H1 (cell line): ENCODE results near the gene SERINC1. TPM values are rescaled to one million over a fixed set of nuclear protein-coding genes. Genes with fewer than 3 reads are reported as not detected.
A peak's percentile ranks its signal among the peaks of the same experiment; 100 is the strongest.

Experiments used
- CTCF ChIA-PET: fragments of 300-600 bp; sonication (Branson Sonifier 250); formaldehyde crosslinking; loops from one replicate; lab custom pipeline; 2021; ENCODE audit not compliant: partially characterized antibody; lab: Charles Lee
- POLR2A ChIA-PET: fragments of 300-600 bp; sonication (Branson Sonifier 250); formaldehyde crosslinking; loops from one replicate; lab custom pipeline; 2021; ENCODE audit warnings: inconsistent platforms; ENCODE audit not compliant: partially characterized antibody; lab: Charles Lee
- DNase-seq, 2 experiments: peaks; one replicate each; pipeline versions ENCODE4 v3.0.0 to v3.0.0-alpha.2; 2010 to 2022; ENCODE audit warnings: low spot score in 2 of 2, low read depth in 1 of 2, mixed read lengths in 1 of 2
- FAIRE-seq: peaks from 2 replicates; lab custom pipeline; 2011; peaks lifted over from hg19 to GRCh38; lab: Jason Lieb, UNC
- H2AFZ ChIP-seq: 2 replicates; pipeline ENCODE4 v1.8.1; 2012; ENCODE audit warnings: low read length, inconsistent platforms
- H2AK5ac ChIP-seq: 2 replicates; pipeline ENCODE4 v1.6.1; 2013; ENCODE audit warnings: low read depth, low read length
- H2BK120ac ChIP-seq: replicated peaks from 2 replicates; pipeline ENCODE3; 2013; ENCODE audit warnings: low read depth, low read length, inconsistent platforms
- H2BK12ac ChIP-seq: 2 replicates; pipeline ENCODE4 v1.6.1; 2013; ENCODE audit warnings: low read depth, low read length
- H2BK15ac ChIP-seq: 2 replicates; pipeline ENCODE4 v1.6.1; 2013; ENCODE audit warnings: low read length
- H2BK20ac ChIP-seq: 2 replicates; pipeline ENCODE4 v1.6.1; 2013; ENCODE audit warnings: low read length
- H2BK5ac ChIP-seq: 2 replicates; pipeline ENCODE4 v1.6.1; 2013; ENCODE audit warnings: low read depth, low read length
- H3K14ac ChIP-seq: 2 replicates; pipeline ENCODE4 v1.6.1; 2013; ENCODE audit warnings: inconsistent platforms; ENCODE audit not compliant: insufficient read length
- H3K18ac ChIP-seq: 2 replicates; pipeline ENCODE4 v1.6.1; 2013; ENCODE audit warnings: low read length; ENCODE audit errors: extremely low read depth
- H3K23ac ChIP-seq: 2 replicates; pipeline ENCODE4 v1.6.1; 2013; ENCODE audit warnings: inconsistent platforms; ENCODE audit not compliant: insufficient read length
- H3K23me2 ChIP-seq: 2 replicates; pipeline ENCODE4 v1.6.1; 2013; ENCODE audit warnings: low read depth, low read length
- H3K27ac ChIP-seq: 2 replicates; pipeline ENCODE4 v1.6.1; 2011; ENCODE audit warnings: low read depth, low read length, inconsistent platforms
- H3K27me3 ChIP-seq, 4 experiments: replicated peaks in 1 of 4; 1 replicate in 1 of 4; 2 replicates in 3 of 4; pipeline versions ENCODE4 v1.6.1 to v1.8.1; 2011 to 2013; ENCODE audit warnings: low read length in 3 of 4, mild to moderate bottlenecking in 3 of 4, inconsistent platforms in 2 of 4, mixed read lengths in 2 of 4, moderate library complexity in 1 of 4; ENCODE audit not compliant: control insufficient read depth in 3 of 4, insufficient read depth in 3 of 4; ENCODE audit errors: extremely low read depth in 1 of 4
- H3K36me3 ChIP-seq, 4 experiments: 2 replicates each; pipeline versions ENCODE4 v1.6.1 to v1.8.1; 2011 to 2013; ENCODE audit warnings: mild to moderate bottlenecking in 4 of 4, low read length in 3 of 4, moderate library complexity in 2 of 4, control low read depth in 1 of 4, inconsistent platforms in 1 of 4; ENCODE audit not compliant: insufficient read depth in 4 of 4, control insufficient read depth in 2 of 4
- H3K4ac ChIP-seq: replicated peaks from 2 replicates; pipeline ENCODE3; 2013; ENCODE audit warnings: low read length, low read depth, mixed read lengths, inconsistent platforms; ENCODE audit not compliant: insufficient read length
- H3K4me1 ChIP-seq, 4 experiments: replicated peaks in 1 of 4; 1 replicate in 1 of 4; 2 replicates in 3 of 4; pipeline versions ENCODE4 v1.6.1 to v1.8.1; 2011 to 2013; ENCODE audit warnings: low read length in 3 of 4, inconsistent platforms in 2 of 4, mixed read lengths in 1 of 4; ENCODE audit not compliant: insufficient read depth in 4 of 4, control insufficient read depth in 3 of 4
- H3K4me2 ChIP-seq, 2 experiments: 2 replicates each; pipeline versions ENCODE4 v1.6.1 to v1.8.1; 2011 to 2013; ENCODE audit warnings: low read depth in 2 of 2, low read length in 2 of 2, control low read depth in 1 of 2, inconsistent platforms in 1 of 2, mild to moderate bottlenecking in 1 of 2; ENCODE audit not compliant: insufficient read depth in 1 of 2
- H3K4me3 ChIP-seq, 4 experiments: fragments of 200-600, 300-600 bp in 1 of 4; sonication (generic), shearing (Covaris generic), sonication (Bioruptor Twin) in 1 of 4; 2 replicates each; pipeline versions ENCODE4 v1.5.1 to v1.8.1; 2011 to 2016; ENCODE audit warnings: low read length in 4 of 4, low read depth in 3 of 4, control low read depth in 2 of 4, inconsistent platforms in 2 of 4, mild to moderate bottlenecking in 2 of 4, mixed read lengths in 1 of 4, moderate library complexity in 1 of 4; ENCODE audit not compliant: insufficient read depth in 2 of 4; ENCODE audit errors: extremely low read depth in 1 of 4
- H3K56ac ChIP-seq: replicated peaks from 2 replicates; pipeline ENCODE3; 2013; ENCODE audit warnings: low read depth, mild to moderate bottlenecking, mixed read lengths, low read length, inconsistent platforms; ENCODE audit not compliant: insufficient read length
- H3K79me1 ChIP-seq: 2 replicates; pipeline ENCODE4 v1.6.1; 2013; ENCODE audit warnings: low read depth, low read length, control low read depth
- H3K79me2 ChIP-seq, 2 experiments: 2 replicates each; pipeline versions ENCODE4 v1.6.1 to v1.8.1; 2012 to 2013; ENCODE audit warnings: low read length in 2 of 2, mild to moderate bottlenecking in 2 of 2, inconsistent platforms in 1 of 2; ENCODE audit not compliant: insufficient read depth in 2 of 2, control insufficient read depth in 1 of 2
- H3K9ac ChIP-seq, 4 experiments: replicated peaks in 1 of 4; 1 replicate in 1 of 4; 2 replicates in 3 of 4; pipeline versions ENCODE4 v1.6.1 to v1.8.1; 2011 to 2013; ENCODE audit warnings: low read depth in 3 of 4, low read length in 3 of 4, control low read depth in 2 of 4, mild to moderate bottlenecking in 2 of 4, moderate library complexity in 2 of 4, inconsistent platforms in 1 of 4; ENCODE audit errors: extremely low read depth in 1 of 4
- H3K9me3 ChIP-seq, 2 experiments: 2 replicates each; pipeline versions ENCODE4 v1.6.1 to v1.8.1; 2012 to 2013; ENCODE audit warnings: mild to moderate bottlenecking in 2 of 2, moderate library complexity in 2 of 2, control low read depth in 1 of 2, inconsistent platforms in 1 of 2, low read depth in 1 of 2, low read length in 1 of 2, mixed read lengths in 1 of 2; ENCODE audit not compliant: insufficient read depth in 2 of 2
- H4K20me1 ChIP-seq, 2 experiments: replicated peaks in 1 of 2; 2 replicates each; pipeline versions ENCODE3 to v1.8.1; 2011 to 2013; ENCODE audit warnings: inconsistent platforms in 2 of 2, low read length in 2 of 2, mild to moderate bottlenecking in 1 of 2; ENCODE audit not compliant: insufficient read depth in 2 of 2, control insufficient read depth in 1 of 2
- H4K5ac ChIP-seq: 2 replicates; pipeline ENCODE4 v1.6.1; 2013; ENCODE audit warnings: low read length, low read depth, mixed read lengths, inconsistent platforms; ENCODE audit not compliant: insufficient read length
- H4K8ac ChIP-seq: 2 replicates; pipeline ENCODE4 v1.8.0; 2013; ENCODE audit warnings: mild to moderate bottlenecking, moderate library complexity, low read length, inconsistent platforms; ENCODE audit not compliant: insufficient read depth; ENCODE audit errors: extremely low read depth
- H4K91ac ChIP-seq: replicated peaks from 2 replicates; pipeline ENCODE3; 2013; ENCODE audit warnings: low read length, mixed read lengths, inconsistent platforms; ENCODE audit not compliant: insufficient read length
- ATF3 ChIP-seq: IDR thresholded peaks from 2 replicates; pipeline ENCODE4 v1.6.1; 2011; ENCODE audit warnings: low read depth, mild to moderate bottlenecking, low read length; ENCODE audit not compliant: insufficient read depth
- CHD1 ChIP-seq: IDR thresholded peaks from 2 replicates; pipeline ENCODE4 v1.6.1; 2012; ENCODE audit warnings: low read depth, low read length, improper control_type of control experiment
- KDM1A ChIP-seq: fragments of 200-600, 300-600 bp; sonication (generic); IDR thresholded peaks from 2 replicates; pipeline ENCODE4 v1.7.1; 2016; ENCODE audit warnings: mild to moderate bottlenecking, low read length, borderline replicate concordance
- RAD21 ChIP-seq, 2 experiments: IDR thresholded peaks in 1 of 2; conservative IDR thresholded peaks in 1 of 2; 2 replicates each; pipeline ENCODE4 v1.6.1; 2011; ENCODE audit warnings: low read depth in 2 of 2, low read length in 2 of 2, improper control_type of control experiment in 1 of 2, inconsistent platforms in 1 of 2, mild to moderate bottlenecking in 1 of 2, moderate library complexity in 1 of 2
- RBBP5 ChIP-seq: IDR thresholded peaks from 2 replicates; pipeline ENCODE4 v1.7.1; 2012; ENCODE audit warnings: low read depth, mild to moderate bottlenecking, inconsistent platforms, low read length, moderate library complexity, borderline replicate concordance
- RFX5 ChIP-seq: IDR thresholded peaks from 2 replicates; pipeline ENCODE4 v1.6.1; 2011; ENCODE audit warnings: low read depth, low read length, improper control_type of control experiment, borderline replicate concordance
- RXRA ChIP-seq: IDR thresholded peaks from 2 replicates; pipeline ENCODE4 v1.6.1; 2011; ENCODE audit warnings: low read depth, mild to moderate bottlenecking, low read length, moderate library complexity; ENCODE audit not compliant: insufficient read depth
- SIN3A ChIP-seq, 2 experiments: IDR thresholded peaks in 1 of 2; conservative IDR thresholded peaks in 1 of 2; 2 replicates each; pipeline ENCODE4 v1.6.1; 2011 to 2012; ENCODE audit warnings: low read length in 2 of 2, improper control_type of control experiment in 1 of 2, low read depth in 1 of 2, mild to moderate bottlenecking in 1 of 2
- SIRT6 ChIP-seq: IDR thresholded peaks from one replicate; pipeline ENCODE4 v1.7.1; 2012; ENCODE audit warnings: low read length, inconsistent platforms
- SRF ChIP-seq: IDR thresholded peaks from 2 replicates; pipeline ENCODE4 v1.6.1; 2011; ENCODE audit warnings: mild to moderate bottlenecking, low read depth, low read length, moderate library complexity
- SUZ12 ChIP-seq: fragments of 200-600 bp; sonication (generic); IDR thresholded peaks from 2 replicates; pipeline ENCODE4 v1.6.1; 2012; ENCODE audit warnings: mild to moderate bottlenecking, inconsistent platforms, low read length, moderate library complexity, mixed read lengths
- WGBS, 2 experiments: shearing (Covaris generic) in 1 of 2; methylation state at CpG; one replicate each; pipeline versions ENCODE4 v1.1.6 to v1.1.7; 2013 to 2015; ENCODE audit warnings: low lambda C conversion rate in 2 of 2, mixed read lengths in 2 of 2, inconsistent platforms in 1 of 2, low coverage in 1 of 2, missing lambda C conversion rate in 1 of 2; ENCODE audit not compliant: insufficient replicate concordance in 2 of 2, insufficient coverage in 1 of 2, insufficient read length in 1 of 2; ENCODE audit errors: extremely low coverage in 1 of 2, missing lambda C conversion rate in 1 of 2; 5-methylcytosine and 5-hydroxymethylcytosine counted together
- polyA plus RNA-seq, 7 experiments: library from polyadenylated mRNA; depleted of rRNA in 3 of 7; stranded (reverse) in 5 of 7; unstranded in 2 of 7; fragments of >200 nt in 5 of 7; fragments of 200-250 nt in 2 of 7; gene quantifications; 1 replicate in 5 of 7; 2 replicates in 1 of 7; 4 replicates in 1 of 7; pipeline versions ENCODE4 v1.2.1 to v1.2.3, GENCODE V29; 2011 to 2013; ENCODE audit warnings: missing spikeins in 2 of 7, mixed read lengths in 2 of 7
- total RNA-seq: library from RNA; stranded (reverse); fragmentation: NEBNext Ultra II Directional; extraction: Animal tissue kit (Norgen Biotek cat#: 25700); gene quantifications from 2 replicates; pipeline ENCODE4 v1.2.1, GENCODE V29; 2021

SERINC1 gene
- total and polyA plus RNA-seq, 2 of the 8 experiments (the other 6 are each of a cell fraction or from before 2014, with no cell fraction given), result 15.4 to 38.6 TPM

- Histone ChIP-seq H3K9me3 (no peaks in the 10 kb centered on the region), H3K36me3 (no peaks in the 10 kb centered on the region), H4K91ac (no peak overlapping the region)
- TF ChIP-seq RAD21 (IDR thresholded peaks at IDR 0.05 in 1 of 2, conservative IDR thresholded peaks at IDR 0.05 in 1 of 2; ENCODE audit: low read depth in 2 of 2, low read length in 2 of 2), result no peak
- TF ChIP-seq SIN3A (conservative IDR thresholded peaks at IDR 0.05 in 1 of 2, IDR thresholded peaks at IDR 0.05 in 1 of 2; ENCODE audit: low read depth in 1 of 2, low read length in 2 of 2), result no peak
- no peak for TF ChIP-seq CHD1
- no peak for TF ChIP-seq SUZ12
- TF ChIP-seq KDM1A, result no peak
- no peak for TF ChIP-seq ATF3
- TF ChIP-seq RFX5, result no peak
- no peak for TF ChIP-seq SIRT6
- no peak for TF ChIP-seq RXRA
- no peak for TF ChIP-seq SRF
- TF ChIP-seq RBBP5, result no peak
- TF ChIP-seq, all 59 proteins: peak for 0
- ChIA-PET POLR2A (interaction anchor here (1.4 kb wide), 1 partner anchor 9 kb away, joined by 4 read pairs; no protein-coding TSS in a partner anchor), CTCF (interaction anchor here (0.6 to 1.2 kb wide), 3 partner anchors 18 to 784 kb away, joined by 3 read pairs; no protein-coding TSS in a partner anchor)
- no peak overlapping the region for H2AFZ ChIP-seq
- H2BK15ac ChIP-seq, result no peak overlapping the region
- no peak overlapping the region for H3K23ac ChIP-seq
- no peak overlapping the region for H3K56ac ChIP-seq
- 0 out of 2 replicates have a peak, but pooled peaks cover 2% of the 10 kb centered on the region for H3K23me2 ChIP-seq
- peaks cover 9 to 12% of the 10 kb centered on the region in 2 experiments for H4K20me1 ChIP-seq
- H2BK12ac ChIP-seq, result no peak overlapping the region
- no peak overlapping the region for H3K27ac ChIP-seq
- no peak overlapping the region for H4K8ac ChIP-seq
- no peak for FAIRE-seq
- H3K18ac ChIP-seq, result no peak overlapping the region
- no peak for DNase-seq
- H3K9ac ChIP-seq, result no peak overlapping the region
- no peak overlapping the region for H2AK5ac ChIP-seq
- H2BK5ac ChIP-seq, result no peak overlapping the region
- peaks cover 4 to 17% (median 12%) of the 10 kb centered on the region in 4 experiments for H3K27me3 ChIP-seq
- H4K5ac ChIP-seq, result no peak overlapping the region
- peaks cover 0 to 62% of the 10 kb centered on the region in 2 experiments; a peak in 3 of 4 replicates for H3K79me2 ChIP-seq
- WGBS, 2 experiments, result 95% methylated on average over 4 of the region's 4 CpGs; no CpG with 5 or more reads in 1 of the 2 experiments
- H3K14ac ChIP-seq, result no peak overlapping the region
- H2BK20ac ChIP-seq, result no peak overlapping the region
- no peak overlapping the region for H3K4ac ChIP-seq
- peaks cover 0 to 4% (median 0%) of the 10 kb centered on the region in 4 experiments; a peak in 3 of 7 replicates for H3K4me1 ChIP-seq
- H3K79me1 ChIP-seq, result peaks cover 3% of the 10 kb centered on the region
- H2BK120ac ChIP-seq, result no peak overlapping the region
- H3K4me3 ChIP-seq, result peak overlapping the region in 3 of 4 experiments; percentile 4 to 99 (median 85); a peak in 5 of 8 replicates
- peak overlapping the region in 1 of 2 experiments; percentile 89; a peak in 1 of 4 replicates for H3K4me2 ChIP-seq
Measured at GRCh38 chr6:122401104-122401503, 70.5 kb downstream of the SERINC1 start.
